Left forelimb (tissue), 1 donor: Measurements from ENCODE around the gene KDM5D.

Experiments
- DNase-seq: peaks from one replicate; pipeline ENCODE4 v3.0.0-alpha.2; 2018; ENCODE audit warnings: low spot score

Gene KDM5D

GRCh38 chrY:19744381-19745378, at the start of gene KDM5D:
Gene KDM5D (minus strand): TSS chrY:19744726. CDS start chrY:19744534, 192 bp downstream.
- DNase-seq = peak; percentile 75

- DNase-seq = no peak
These were observed 23.8 kb upstream of the KDM5D start for GRCh38 chrY:19768375-19768774.

GRCh38 chrY:19743331-19743730, 1.2 kb downstream of the KDM5D start:
- DNase-seq = no peak

DNA sequence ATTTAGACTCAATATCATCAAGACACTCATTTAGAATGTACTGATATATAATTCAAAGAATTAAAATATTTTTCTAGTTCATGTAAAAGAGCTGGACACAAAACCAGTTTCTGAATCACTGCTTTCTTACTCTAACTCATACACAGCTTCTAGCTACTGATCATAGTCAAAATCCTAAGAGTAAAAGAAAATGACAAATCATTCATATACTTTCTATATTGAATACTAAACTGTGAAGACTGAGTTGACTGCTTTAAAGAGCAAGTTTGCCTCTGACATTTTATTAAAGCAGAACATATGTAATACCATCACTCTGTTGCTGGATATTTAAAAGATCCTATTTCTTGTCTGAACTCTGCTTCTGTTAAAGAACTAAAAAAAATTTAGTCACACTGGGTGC, 2.4 kb downstream of the KDM5D start:
- DNase-seq = no peak

DNA sequence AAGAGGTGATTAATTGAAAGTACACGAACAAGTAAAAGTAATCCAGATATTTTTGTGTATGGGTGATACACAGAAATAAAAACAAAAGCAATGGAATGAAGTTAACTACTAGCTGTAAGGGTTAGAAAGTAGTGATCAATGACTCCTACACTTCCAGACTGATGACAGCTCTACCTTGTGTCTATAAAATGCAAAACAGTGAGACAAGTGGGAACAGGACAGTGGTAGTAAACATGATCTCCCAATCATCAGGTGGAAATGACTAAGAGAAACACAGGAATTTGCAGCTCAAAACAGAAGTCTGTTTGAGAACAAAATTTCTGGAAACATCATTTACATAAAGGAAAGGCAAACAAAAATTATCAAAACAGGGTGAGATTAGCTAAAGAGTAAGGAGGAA, 10.1 kb downstream of the KDM5D start:
- no peak for DNase-seq

- no peak for DNase-seq
These were observed 26.6 kb downstream of the KDM5D start for GRCh38 chrY:19717950-19718349.

- DNase-seq = no peak
These were observed 27.4 kb downstream of the KDM5D start for GRCh38 chrY:19717146-19717545.

- DNase-seq = no peak
These were observed 29.3 kb downstream of the KDM5D start for GRCh38 chrY:19715226-19715625.

- no peak for DNase-seq
These were observed 31.1 kb downstream of the KDM5D start for GRCh38 chrY:19713430-19713829.

- no peak for DNase-seq
These were observed 38.3 kb downstream of the KDM5D start for GRCh38 chrY:19706273-19706672.

GRCh38 chrY:19698495-19698894, 46.0 kb downstream of the KDM5D start:
- DNase-seq = no peak

GRCh38 chrY:19680821-19681220, 63.7 kb downstream of the KDM5D start:
- DNase-seq = no peak
